ENCODE measurements around the gene COL1A2. TPM values are rescaled to one million over a fixed set of nuclear protein-coding genes. Genes with fewer than 3 reads are reported as not detected.
A peak's percentile ranks its signal among the peaks of the same experiment; 100 is the strongest.

Gene COL1A2
- total RNA-seq, 1 donor = 11,912 TPM

DNA sequence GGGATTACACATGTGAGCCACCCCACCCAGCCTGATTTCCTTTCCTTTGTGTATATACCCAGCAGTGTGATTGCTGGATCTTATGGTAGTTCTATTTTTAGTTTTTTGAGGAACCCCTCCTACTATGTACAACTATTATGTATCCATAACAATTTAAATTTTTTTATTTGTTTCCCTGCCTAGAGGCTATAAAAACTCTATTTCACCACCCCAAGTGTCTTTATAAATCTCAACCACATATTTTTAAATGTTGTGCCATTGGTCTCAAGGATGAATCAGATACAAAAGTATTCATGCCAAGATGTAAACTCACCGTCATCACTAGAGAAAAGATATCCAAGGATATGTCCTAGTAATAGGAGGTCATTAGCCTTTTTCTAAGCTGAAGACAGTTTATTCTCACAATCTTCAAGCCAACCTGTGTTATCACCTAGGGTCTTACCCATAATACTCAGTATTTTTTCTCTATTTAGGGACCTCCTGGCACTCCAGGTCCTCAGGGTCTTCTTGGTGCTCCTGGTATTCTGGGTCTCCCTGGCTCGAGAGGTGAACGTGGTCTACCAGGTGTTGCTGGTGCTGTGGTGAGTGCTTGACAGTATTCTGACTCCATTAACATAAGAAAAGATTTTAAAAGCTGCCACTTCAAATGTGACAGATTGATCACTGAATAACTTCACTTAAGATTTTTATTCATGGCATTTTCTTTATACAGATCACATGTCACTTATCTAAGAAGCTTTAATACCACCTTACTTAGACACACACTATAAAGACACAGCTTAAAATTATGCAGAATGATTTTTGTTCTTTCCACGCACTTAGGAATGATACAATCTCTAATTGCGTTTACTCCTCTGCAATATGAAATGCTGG lies 29.4 kb downstream of the COL1A2 start:
- no peak for TF ChIP-seq CTCF (IDR thresholded peaks at IDR 0.05; ENCODE audit: extremely low read depth, low read depth, low read length)
- H3K9me3 ChIP-seq (ENCODE audit: low read depth, low read length) = no peaks in the 10 kb centered on the region
- peaks cover 54% of the 10 kb centered on the region for H3K4me1 ChIP-seq (ENCODE audit: insufficient read depth, low read length)
- H3K27ac ChIP-seq (ENCODE audit: low read depth, low read length) = peak overlapping the region; percentile 92
- no peaks in the 10 kb centered on the region for H3K27me3 ChIP-seq (ENCODE audit: insufficient read depth, low read length)
- H3K36me3 ChIP-seq (ENCODE audit: insufficient read depth, low read length) = peaks cover 100% of the 10 kb centered on the region
- H4K20me1 ChIP-seq (ENCODE audit: insufficient read depth, low read length) = peaks cover 65% of the 10 kb centered on the region
- H2AFZ ChIP-seq (ENCODE audit: low read length) = no peak overlapping the region
- no peak overlapping the region for H3K4me2 ChIP-seq (ENCODE audit: insufficient read depth, low read length)
- DNase-seq (ENCODE audit: insufficient read length, low spot score, missing footprints) = no peak
- H3K4me3 ChIP-seq (ENCODE audit: insufficient read depth, low read length) = no peak overlapping the region
- H3K79me2 ChIP-seq (ENCODE audit: insufficient read depth, low read length) = peaks cover 4% of the 10 kb centered on the region

- Histone ChIP-seq H3K27me3 (ENCODE audit: insufficient read depth, low read length) (no peaks in the 10 kb centered on the region), H2AFZ (ENCODE audit: low read length) (no peak overlapping the region), H3K79me2 (ENCODE audit: insufficient read depth, low read length) (no peaks in the 10 kb centered on the region), H3K4me1 (ENCODE audit: insufficient read depth, low read length) (peaks cover 40% of the 10 kb centered on the region), H3K4me3 (ENCODE audit: insufficient read depth, low read length) (no peak overlapping the region), H3K9me3 (ENCODE audit: low read depth, low read length) (no peaks in the 10 kb centered on the region), H3K36me3 (ENCODE audit: insufficient read depth, low read length) (peaks cover 100% of the 10 kb centered on the region), H4K20me1 (ENCODE audit: insufficient read depth, low read length) (peaks cover 59% of the 10 kb centered on the region), H3K4me2 (ENCODE audit: insufficient read depth, low read length) (no peak overlapping the region), H3K27ac (ENCODE audit: low read depth, low read length) (peak overlapping the region; percentile 92)
- no peak for DNase-seq (ENCODE audit: insufficient read length, low spot score, missing footprints)
- TF ChIP-seq CTCF (IDR thresholded peaks at IDR 0.05; ENCODE audit: extremely low read depth, low read depth, low read length) = no peak
These were observed 30.9 kb downstream of the COL1A2 start for GRCh38 chr7:94425546-94425945.

GRCh38 chr7:94426980-94427875 lies 32.5 kb downstream of the COL1A2 start:
- Histone ChIP-seq H4K20me1 (ENCODE audit: insufficient read depth, low read length) (peaks cover 43% of the 10 kb centered on the region), H3K79me2 (ENCODE audit: insufficient read depth, low read length) (no peaks in the 10 kb centered on the region), H3K27me3 (ENCODE audit: insufficient read depth, low read length) (no peaks in the 10 kb centered on the region), H2AFZ (ENCODE audit: low read length) (no peak overlapping the region), H3K4me3 (ENCODE audit: insufficient read depth, low read length) (no peak overlapping the region), H3K27ac (ENCODE audit: low read depth, low read length) (peak overlapping the region; percentile 67), H3K9me3 (ENCODE audit: low read depth, low read length) (no peaks in the 10 kb centered on the region), H3K4me1 (ENCODE audit: insufficient read depth, low read length) (peaks cover 24% of the 10 kb centered on the region), H3K4me2 (ENCODE audit: insufficient read depth, low read length) (no peak overlapping the region), H3K36me3 (ENCODE audit: insufficient read depth, low read length) (peaks cover 86% of the 10 kb centered on the region)
- TF ChIP-seq CTCF (IDR thresholded peaks at IDR 0.05; ENCODE audit: extremely low read depth, low read depth, low read length) = no peak
- DNase-seq (ENCODE audit: insufficient read length, low spot score, missing footprints) = no peak

GRCh38 chr7:94429153-94429552 lies 34.5 kb downstream of the COL1A2 start:
- no peak overlapping the region for H3K4me2 ChIP-seq (ENCODE audit: insufficient read depth, low read length)
- no peak for TF ChIP-seq CTCF (IDR thresholded peaks at IDR 0.05; ENCODE audit: extremely low read depth, low read depth, low read length)
- H3K79me2 ChIP-seq (ENCODE audit: insufficient read depth, low read length) = no peaks in the 10 kb centered on the region
- H3K9me3 ChIP-seq (ENCODE audit: low read depth, low read length) = no peaks in the 10 kb centered on the region
- no peak overlapping the region for H2AFZ ChIP-seq (ENCODE audit: low read length)
- H3K4me3 ChIP-seq (ENCODE audit: insufficient read depth, low read length) = no peak overlapping the region
- peaks cover 66% of the 10 kb centered on the region for H3K36me3 ChIP-seq (ENCODE audit: insufficient read depth, low read length)
- peaks cover 12% of the 10 kb centered on the region for H3K4me1 ChIP-seq (ENCODE audit: insufficient read depth, low read length)
- no peak overlapping the region for H3K27ac ChIP-seq (ENCODE audit: low read depth, low read length)
- H4K20me1 ChIP-seq (ENCODE audit: insufficient read depth, low read length) = peaks cover 32% of the 10 kb centered on the region
- H3K27me3 ChIP-seq (ENCODE audit: insufficient read depth, low read length) = no peaks in the 10 kb centered on the region
- DNase-seq (ENCODE audit: insufficient read length, low spot score, missing footprints) = no peak
